ENCODE results near the gene PEX19.
"Not testable (repeated sequence)": the region's sequence is repeated elsewhere in the genome, so short reads cannot be mapped to it uniquely, and the experiment has no call there.

Gene PEX19

DNA sequence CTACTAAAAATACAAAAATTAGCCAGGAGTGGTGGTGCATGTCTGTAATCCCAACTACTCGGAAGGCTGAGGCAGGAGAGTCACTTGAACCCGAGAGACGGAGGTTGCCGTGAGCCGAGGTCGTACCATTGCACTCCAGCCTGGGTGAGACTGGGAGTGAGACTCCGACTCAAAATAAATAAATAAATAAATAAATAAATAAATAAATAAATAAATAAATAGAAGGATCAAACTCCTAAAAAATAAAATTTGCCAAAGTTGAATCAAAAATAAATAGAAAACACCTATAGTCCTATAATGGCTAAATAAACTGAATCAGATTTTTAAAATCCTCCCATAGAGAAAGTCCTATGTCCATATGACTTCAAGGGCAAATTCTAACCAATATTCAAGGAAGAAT lies 15.2 kb upstream of the PEX19 start:
- POLR2A ChIA-PET = no interaction called here
- TF ChIP-seq, protein P1, sequence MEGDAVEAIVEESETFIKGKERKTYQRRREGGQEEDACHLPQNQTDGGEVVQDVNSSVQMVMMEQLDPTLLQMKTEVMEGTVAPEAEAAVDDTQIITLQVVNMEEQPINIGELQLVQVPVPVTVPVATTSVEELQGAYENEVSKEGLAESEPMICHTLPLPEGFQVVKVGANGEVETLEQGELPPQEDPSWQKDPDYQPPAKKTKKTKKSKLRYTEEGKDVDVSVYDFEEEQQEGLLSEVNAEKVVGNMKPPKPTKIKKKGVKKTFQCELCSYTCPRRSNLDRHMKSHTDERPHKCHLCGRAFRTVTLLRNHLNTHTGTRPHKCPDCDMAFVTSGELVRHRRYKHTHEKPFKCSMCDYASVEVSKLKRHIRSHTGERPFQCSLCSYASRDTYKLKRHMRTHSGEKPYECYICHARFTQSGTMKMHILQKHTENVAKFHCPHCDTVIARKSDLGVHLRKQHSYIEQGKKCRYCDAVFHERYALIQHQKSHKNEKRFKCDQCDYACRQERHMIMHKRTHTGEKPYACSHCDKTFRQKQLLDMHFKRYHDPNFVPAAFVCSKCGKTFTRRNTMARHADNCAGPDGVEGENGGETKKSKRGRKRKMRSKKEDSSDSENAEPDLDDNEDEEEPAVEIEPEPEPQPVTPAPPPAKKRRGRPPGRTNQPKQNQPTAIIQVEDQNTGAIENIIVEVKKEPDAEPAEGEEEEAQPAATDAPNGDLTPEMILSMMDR (IDR thresholded peaks at IDR 0.05; ENCODE audit: control extremely low read depth, extremely low read depth, low read depth, missing control alignments) = no peak
- DNase-seq (ENCODE audit: extremely low spot score) = no peak
- CTCF ChIA-PET = interaction anchor here (0.8 to 4.9 kb wide), 3 partner anchors 9 to 48 kb away, joined by 3 to 65 read pairs (median 3); no protein-coding TSS in a partner anchor

DNA sequence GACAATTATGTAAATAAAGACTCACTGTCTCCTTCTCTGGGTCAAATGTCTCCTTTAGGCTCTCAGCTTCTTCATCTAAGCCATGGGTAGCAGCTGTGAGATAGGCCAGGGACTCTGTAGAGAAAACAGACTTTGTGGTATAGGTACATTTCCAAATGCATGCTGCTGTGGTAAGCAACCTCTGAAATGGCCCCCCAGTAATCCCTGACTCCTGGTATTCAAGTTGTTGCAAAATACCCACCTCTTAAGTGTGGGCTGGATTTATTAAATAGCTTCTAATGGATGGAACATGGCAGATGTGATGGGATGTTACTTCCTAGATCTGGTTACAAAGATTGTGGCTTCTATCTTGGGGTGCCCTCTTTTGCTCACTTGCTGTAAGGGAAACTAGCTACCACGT lies 11.1 kb upstream of the PEX19 start:
- no peak for DNase-seq (ENCODE audit: extremely low spot score)
- TF ChIP-seq, protein P1 (IDR thresholded peaks at IDR 0.05; ENCODE audit: control extremely low read depth, extremely low read depth, low read depth, missing control alignments) = no peak
- POLR2A ChIA-PET = no interaction called here
- CTCF ChIA-PET = interaction anchor here (1.0 to 9.7 kb wide), 3 partner anchors 32 to 106 kb away, joined by 3 to 126 read pairs (median 6); partner anchors contain the start of gene CASQ1

GRCh38 chr1:160293020-160293968 lies 8.4 kb upstream of the PEX19 start:
- CTCF ChIA-PET = interaction anchor here (0.6 to 9.7 kb wide), 27 partner anchors 9 to 749 kb away, joined by 3 to 126 read pairs (median 14); partner anchors contain the start of genes CASQ1, DCAF8 and PEA15
- POLR2A ChIA-PET = no interaction called here
- no peak for DNase-seq (ENCODE audit: extremely low spot score)
- TF ChIP-seq, protein P1 (IDR thresholded peaks at IDR 0.05; ENCODE audit: control extremely low read depth, extremely low read depth, low read depth, missing control alignments) = no peak

DNA sequence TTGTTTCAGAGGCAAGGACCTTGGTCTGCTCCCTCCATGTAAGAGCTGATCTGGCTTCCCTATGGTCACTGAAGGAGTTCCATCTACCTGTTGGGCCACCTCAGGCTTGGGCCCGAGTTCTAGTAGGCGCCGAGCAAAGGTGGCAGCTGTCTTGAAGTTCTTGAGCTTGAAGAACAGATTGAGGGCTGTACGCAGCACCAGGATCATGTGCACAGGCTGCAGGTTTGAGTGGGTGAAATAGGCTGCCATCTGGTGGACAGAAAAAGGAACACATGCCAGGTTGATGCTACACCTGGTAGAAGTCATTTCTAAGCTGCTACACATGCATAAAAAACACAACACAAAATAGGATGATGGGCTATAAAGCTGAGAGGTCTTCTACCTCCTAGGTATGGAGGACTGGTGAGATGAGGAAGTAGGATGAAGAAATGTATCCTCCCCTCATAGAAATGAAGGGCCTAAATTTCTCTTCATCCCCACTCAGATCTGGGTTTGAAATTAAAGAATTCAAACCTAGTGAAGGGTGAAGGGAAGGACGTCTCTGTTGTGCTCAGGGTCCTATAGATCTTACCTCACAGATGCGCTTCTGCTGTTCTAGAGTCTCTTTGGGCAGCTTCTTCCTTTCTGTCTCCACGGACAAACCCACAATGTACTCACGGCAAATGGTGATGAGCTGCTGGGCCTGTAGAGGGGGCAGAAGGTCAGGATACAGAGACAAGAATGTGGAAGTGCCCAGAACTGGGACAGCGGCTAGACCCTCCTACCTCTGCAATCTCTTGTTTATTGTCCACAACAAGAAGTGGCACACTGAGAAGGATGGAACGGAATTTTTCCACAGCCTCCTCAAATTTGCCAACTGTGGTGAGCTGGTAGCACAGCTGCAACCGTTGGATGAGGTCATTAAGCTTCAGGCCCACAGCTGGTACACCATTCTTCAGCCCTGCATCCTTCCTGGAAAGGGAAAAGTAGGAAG lies 6.6 kb upstream of the PEX19 start:
- DNase-seq (ENCODE audit: extremely low spot score) = peak; percentile 64
- ChIA-PET POLR2A (interaction anchor here (0.9 kb wide), 1 partner anchor 35 kb away, joined by 4 read pairs; no protein-coding TSS in a partner anchor), CTCF (interaction anchor here (0.6 to 9.7 kb wide), 67 partner anchors 11 to 246 kb away, joined by 3 to 126 read pairs (median 5); partner anchors contain the start of genes CASQ1, DCAF8, IGSF8 and PEA15)
- TF ChIP-seq, protein P1 (IDR thresholded peaks at IDR 0.05; ENCODE audit: control extremely low read depth, extremely low read depth, low read depth, missing control alignments) = peak; percentile 75

GRCh38 chr1:160287769-160288168 lies 2.8 kb upstream of the PEX19 start:
- ChIA-PET CTCF (interaction anchor here (0.9 to 9.7 kb wide), 7 partner anchors 11 to 187 kb away, joined by 3 to 126 read pairs (median 12); partner anchors contain the start of genes CASQ1 and DCAF8), POLR2A (interaction anchor here (0.7 kb wide), 1 partner anchor 63 kb away, joined by 4 read pairs; no protein-coding TSS in a partner anchor)
- not testable (repeated sequence) for DNase-seq (ENCODE audit: extremely low spot score)

DNA sequence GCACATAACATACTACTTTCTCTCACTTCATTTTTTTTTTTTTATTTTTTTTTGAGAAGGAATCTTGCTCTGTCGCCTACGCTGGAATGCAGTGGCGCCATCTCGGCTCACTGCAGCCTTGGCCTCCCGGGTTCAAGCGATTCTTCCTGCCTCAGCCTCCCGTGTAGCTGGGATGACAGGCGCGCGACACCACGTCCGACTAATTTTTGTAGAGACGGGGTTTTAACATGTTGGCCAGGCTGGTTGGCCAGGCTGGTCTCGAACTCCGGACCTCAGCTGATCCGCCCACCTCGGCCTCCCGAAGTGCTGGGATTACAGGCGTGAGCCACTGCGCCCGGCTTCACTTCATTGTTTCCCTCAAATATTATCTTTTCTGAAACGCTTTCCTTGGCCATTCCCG lies 573 bp upstream of the PEX19 start:
- CTCF ChIA-PET = interaction anchor here (0.7 to 3.4 kb wide), 6 partner anchors 11 to 200 kb away, joined by 3 to 15 read pairs (median 3); no protein-coding TSS in a partner anchor
- TF ChIP-seq, protein P1 (IDR thresholded peaks at IDR 0.05; ENCODE audit: control extremely low read depth, extremely low read depth, low read depth, missing control alignments) = no peak
- DNase-seq (ENCODE audit: extremely low spot score) = no peak
- POLR2A ChIA-PET = interaction anchor here (0.9 kb wide), 1 partner anchor 66 kb away, joined by 3 read pairs; no protein-coding TSS in a partner anchor

Data from GM10248 (cell line).